HG03571 (cell line): Measurements from ENCODE around the gene TBXAS1.
"Not testable (repeated sequence)": the region's sequence is repeated elsewhere in the genome, so short reads cannot be mapped to it uniquely, and the experiment has no call there.

Source experiments
- ATAC-seq: cut with Tn5 transposase; IDR thresholded peaks from one replicate; pipeline ENCODE4 v1.9.1; 2021; ENCODE audit not compliant: unreplicated experiment

The TBXAS1 gene

DNA sequence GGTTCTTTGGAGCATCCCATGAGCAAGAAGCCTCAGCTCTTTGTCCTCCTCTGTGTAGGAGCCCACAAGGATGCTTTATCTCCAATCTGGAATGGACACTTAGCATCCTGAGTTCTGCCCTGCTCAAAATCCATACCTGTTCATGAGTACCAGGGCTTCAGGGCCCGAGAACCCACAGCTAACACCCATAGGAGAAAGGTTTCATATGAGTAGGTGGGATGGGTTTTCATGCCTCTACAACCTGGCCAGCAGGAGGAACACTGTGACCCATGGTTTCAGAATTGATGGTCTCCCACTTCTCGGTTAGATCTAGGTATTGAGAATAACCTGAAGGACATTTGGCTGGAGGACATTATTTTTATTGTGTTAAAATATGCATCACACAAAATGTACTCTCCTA lies 57.8 kb downstream of the TBXAS1 start:
- no peak for ATAC-seq

- ATAC-seq = no peak
Observed at GRCh38 chr7:139887992-139888481, 59.0 kb downstream of the TBXAS1 start.

- ATAC-seq = no peak
Observed at GRCh38 chr7:139889186-139889871, 60.3 kb downstream of the TBXAS1 start.

- ATAC-seq = no peak
Observed at GRCh38 chr7:139893461-139893860, 64.4 kb downstream of the TBXAS1 start.

- no peak for ATAC-seq
Observed at GRCh38 chr7:139893999-139894398, 64.9 kb downstream of the TBXAS1 start.

- no peak for ATAC-seq
Observed at GRCh38 chr7:139895141-139895829, 66.2 kb downstream of the TBXAS1 start.

DNA sequence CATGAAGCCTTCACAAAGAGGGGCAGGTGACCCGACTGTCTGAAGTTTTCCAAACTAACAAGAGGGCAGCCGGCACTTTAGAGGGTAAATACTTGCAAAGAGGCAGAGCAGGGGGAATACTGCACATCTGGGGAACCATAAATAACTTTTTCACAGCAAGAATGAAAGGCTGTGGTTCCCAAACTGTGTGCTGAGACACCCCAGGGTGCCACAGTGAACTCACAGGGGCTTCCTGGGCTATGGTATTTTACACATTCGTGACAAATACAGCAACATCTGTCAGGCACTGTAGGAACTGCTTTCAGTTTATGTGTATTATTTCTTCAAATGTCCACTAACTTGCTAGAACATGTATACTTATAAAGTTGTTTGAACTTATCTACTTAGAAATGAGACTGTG lies 67.2 kb downstream of the TBXAS1 start:
- no peak for ATAC-seq

DNA sequence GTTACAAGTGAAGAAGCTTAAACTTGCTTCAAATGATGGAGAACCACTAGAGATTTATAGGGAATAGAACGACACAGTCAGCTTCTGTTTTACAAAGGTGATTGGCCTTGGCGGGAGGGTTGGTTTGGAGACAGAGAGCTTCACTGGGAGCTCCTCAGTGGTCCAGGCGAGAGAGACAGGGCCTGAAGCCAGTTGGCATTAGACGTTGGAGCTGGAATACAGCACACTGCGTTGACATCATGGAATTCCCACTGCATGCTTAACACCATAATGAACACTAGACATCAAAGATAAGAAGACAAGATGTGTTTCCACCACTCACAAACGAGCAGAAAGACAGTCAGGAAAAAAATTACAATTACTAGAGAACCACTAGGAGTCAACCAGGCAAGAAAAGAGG lies 67.8 kb downstream of the TBXAS1 start:
- no peak for ATAC-seq

- no peak for ATAC-seq
Observed at GRCh38 chr7:139897422-139898090, 68.5 kb downstream of the TBXAS1 start.

- no peak for ATAC-seq
Observed at GRCh38 chr7:139898483-139898882, 69.4 kb downstream of the TBXAS1 start.

GRCh38 chr7:139899328-139899955 lies 70.4 kb downstream of the TBXAS1 start:
- no peak for ATAC-seq

- no peak for ATAC-seq
Observed at GRCh38 chr7:139900326-139900725, 71.3 kb downstream of the TBXAS1 start.

GRCh38 chr7:139901056-139901795 lies 72.2 kb downstream of the TBXAS1 start:
- no peak for ATAC-seq

DNA sequence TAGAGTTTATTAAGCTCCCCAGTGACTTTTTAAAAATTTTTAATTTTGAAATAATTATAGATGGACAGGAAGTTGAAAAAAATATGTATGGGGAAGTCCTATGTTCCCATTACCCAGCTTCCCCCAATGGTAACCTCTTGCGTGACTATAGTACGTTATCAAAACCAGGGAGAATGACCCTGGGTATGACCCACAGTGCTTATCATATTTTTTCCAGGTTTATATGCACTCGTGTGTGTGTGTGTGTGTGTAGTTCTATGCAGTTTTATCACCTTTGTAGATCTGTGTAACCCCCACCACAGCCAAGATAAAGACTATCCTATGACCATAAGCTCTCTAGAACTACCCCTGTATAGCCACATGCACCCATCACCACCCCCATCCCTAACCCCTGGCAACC lies 72.8 kb downstream of the TBXAS1 start:
- no peak for ATAC-seq

DNA sequence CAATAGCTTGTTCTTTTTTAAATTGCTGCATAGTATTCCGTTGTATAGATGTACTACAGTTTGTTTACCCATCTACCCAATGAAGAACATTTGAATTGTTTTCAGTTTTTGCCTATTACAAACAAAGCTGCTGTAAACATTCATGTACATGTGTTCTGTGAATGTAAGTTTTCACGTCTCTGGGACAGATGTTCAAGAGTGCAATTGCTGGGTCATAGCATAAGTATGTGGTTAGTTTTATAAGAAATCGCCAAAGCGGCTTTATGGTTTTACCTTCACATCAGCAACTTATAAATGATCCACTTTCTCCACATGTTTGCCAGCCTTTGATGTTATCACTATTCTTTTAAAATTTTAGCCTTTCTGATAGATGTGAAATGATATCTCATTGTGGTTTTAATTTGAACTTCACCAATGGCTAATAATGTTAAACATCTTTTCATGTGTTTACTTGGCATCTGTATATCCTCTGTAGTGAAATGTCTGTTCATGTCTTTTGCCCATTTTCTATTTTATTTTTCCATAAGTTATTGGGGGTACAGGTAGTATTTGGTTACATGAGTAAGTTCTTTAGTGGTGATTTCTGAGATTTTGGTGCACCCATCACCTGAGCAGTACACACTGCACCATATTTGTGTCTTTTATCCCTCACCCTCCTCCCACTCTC lies 73.5 kb downstream of the TBXAS1 start:
- ATAC-seq = no peak

DNA sequence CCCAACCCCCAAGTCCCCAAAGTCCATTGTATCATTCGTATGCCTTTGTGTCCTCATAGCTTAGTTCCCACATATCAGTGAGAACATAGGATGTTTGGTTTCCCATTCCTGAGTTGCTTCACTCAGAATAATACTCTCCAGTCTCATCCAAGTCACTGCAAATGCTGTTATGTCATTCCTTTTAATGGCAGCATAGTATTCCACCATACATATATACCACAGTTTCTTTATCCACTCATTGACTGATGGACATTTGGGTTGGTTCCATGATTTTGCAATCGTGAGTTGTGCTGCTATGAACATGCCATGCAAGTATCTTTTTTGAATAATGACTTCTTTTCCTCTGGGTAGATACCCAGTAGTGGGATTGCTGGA lies 74.0 kb downstream of the TBXAS1 start:
- ATAC-seq = not testable (repeated sequence)

- no peak for ATAC-seq
Observed at GRCh38 chr7:139906879-139907278, 77.8 kb downstream of the TBXAS1 start.

GRCh38 chr7:139908792-139909191 lies 79.7 kb downstream of the TBXAS1 start:
- ATAC-seq = no peak

DNA sequence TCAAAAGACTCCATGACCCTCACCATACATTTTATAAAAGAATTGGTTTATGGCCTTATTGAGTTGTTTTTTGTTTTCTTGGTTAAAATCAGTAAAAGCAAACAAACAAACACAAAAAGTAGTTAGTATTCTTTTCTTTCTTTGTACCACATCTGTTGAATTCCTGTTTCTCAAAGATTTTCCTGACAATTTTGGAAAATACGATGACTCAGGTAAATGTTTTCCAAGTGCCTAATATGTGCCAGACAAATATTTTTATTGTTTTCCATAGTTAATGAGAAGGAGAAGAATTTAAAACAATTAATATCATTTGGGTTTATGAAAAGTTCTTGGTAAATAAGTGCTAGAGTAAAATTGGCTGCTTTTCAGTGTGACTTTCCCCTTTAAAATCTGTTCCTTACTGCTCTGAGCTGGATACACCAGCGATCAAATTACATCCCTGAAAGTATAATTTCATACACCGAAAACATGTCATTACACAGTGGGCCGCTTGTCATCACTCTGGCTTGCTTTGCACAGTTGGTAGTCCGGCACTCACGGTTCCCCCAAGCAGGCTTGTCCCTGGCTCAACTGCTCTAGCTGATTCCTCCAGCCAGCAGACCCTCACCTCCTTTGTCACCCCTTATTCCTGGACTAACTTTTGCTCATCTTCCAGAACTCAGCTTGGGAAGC lies 80.5 kb downstream of the TBXAS1 start:
- no peak for ATAC-seq
